GM20431 (cell line): ENCODE data around the gene ZNG1A.
"Not testable (repeated sequence)": the region's sequence is repeated elsewhere in the genome, so short reads cannot be mapped to it uniquely, and the experiment has no call there.

Experiments
- in situ Hi-C: fragments of 300-500 bp; cut with MseI, MboI; formaldehyde crosslinking; loops from one replicate; pipeline ENCODE4 v1.15.0; 2020; ENCODE audit warnings: low sequenced_read_pairs; ENCODE audit not compliant: unreplicated experiment

The ZNG1A gene

GRCh38 chr9:178970-179383, at the start of gene ZNG1A:
Gene ZNG1A (minus strand): TSS chr9:179056. CDS start chr9:178969, 87 bp downstream.
- in situ Hi-C loops, result not testable (repeated sequence)

GRCh38 chr9:227860-228259, 49.0 kb upstream of the ZNG1A start:
- in situ Hi-C loops, result no loop called here

- in situ Hi-C loops, result no loop called here
These were observed 46.0 kb upstream of the ZNG1A start for GRCh38 chr9:224582-225520.

- in situ Hi-C loops, result no loop called here
These were observed 45.2 kb upstream of the ZNG1A start for GRCh38 chr9:224026-224425.

DNA sequence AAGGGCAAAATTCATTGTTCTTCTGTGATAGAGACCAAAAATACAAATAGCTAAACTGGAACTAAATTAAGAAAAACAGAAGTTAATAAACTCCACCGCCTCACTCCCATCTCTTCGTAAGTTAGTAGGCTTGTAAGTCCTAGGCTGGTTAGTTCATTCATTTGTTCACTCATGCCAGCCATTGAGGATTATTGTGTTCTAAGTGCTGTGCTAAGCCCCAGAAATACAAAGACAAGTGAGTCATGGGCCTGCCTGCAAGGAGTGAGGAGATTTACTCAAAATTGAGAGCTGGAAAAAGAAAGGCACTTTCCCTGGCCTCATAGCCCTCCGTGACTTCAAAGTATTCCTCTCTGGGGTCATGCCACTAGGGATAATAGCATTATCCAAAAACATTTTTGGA, 44.3 kb upstream of the ZNG1A start:
- in situ Hi-C loops, result no loop called here

DNA sequence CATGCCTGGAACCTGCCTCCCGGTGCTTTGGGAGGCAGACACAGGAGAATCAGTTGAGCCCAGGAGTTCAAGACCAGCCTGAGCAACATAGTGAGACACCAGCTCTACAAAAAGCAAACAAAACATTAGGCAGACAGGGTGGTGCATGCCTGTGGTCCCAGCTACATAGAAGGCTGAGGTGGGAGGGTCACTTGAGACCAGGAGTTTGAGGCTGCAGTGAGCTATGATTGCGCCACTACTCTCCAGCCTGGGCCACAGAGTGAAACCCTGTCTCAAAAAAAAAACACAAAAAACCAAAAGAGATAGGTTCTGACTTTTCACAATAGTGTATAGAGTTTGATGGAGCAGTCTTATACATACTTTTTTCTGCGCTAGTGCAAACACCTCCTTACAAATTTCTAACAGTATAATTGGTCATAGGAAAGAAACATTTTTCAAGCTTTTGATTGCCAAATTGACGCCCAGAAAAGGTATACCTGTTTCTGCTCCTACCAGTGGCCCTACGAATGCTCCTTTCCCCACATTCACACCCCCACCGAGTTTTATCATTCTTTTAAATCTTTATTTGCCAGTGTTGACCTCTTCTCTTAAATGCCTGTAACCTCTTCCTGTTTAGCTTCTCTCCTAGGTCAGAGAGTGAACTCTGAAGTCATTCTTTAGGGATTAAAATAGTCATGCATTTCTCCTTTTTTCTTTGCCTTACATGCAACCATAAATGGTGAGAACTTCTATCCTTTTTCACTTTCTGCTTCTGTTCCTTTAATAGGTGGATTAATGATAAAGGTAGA, 43.3 kb upstream of the ZNG1A start:
- in situ Hi-C loops, result no loop called here

GRCh38 chr9:219670-220365, 41.0 kb upstream of the ZNG1A start:
- in situ Hi-C loops, result no loop called here

- in situ Hi-C loops, result not testable (repeated sequence)
These were observed 40.2 kb upstream of the ZNG1A start for GRCh38 chr9:219036-219435.

DNA sequence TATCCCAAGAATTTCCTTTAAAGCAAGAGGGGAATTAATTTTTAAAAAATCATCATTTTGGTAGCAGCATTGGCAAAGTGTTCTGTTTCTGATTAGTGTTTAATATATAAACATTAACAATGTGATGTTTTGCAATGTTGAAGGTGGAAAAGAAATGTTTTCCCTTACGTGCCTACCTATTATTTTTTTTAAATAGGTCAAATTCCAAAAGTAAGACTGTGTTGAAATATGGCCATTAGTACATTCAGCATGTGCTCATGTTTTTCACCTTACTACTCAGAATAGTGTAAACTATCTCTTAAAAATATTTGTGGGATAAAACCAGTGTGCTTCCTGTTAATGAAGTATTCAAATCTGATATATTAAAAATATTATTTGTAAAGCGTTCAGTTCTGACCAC, 39.1 kb upstream of the ZNG1A start:
- in situ Hi-C loops, result no loop called here

- in situ Hi-C loops, result no loop called here
These were observed 38.0 kb upstream of the ZNG1A start for GRCh38 chr9:216866-217265.

DNA sequence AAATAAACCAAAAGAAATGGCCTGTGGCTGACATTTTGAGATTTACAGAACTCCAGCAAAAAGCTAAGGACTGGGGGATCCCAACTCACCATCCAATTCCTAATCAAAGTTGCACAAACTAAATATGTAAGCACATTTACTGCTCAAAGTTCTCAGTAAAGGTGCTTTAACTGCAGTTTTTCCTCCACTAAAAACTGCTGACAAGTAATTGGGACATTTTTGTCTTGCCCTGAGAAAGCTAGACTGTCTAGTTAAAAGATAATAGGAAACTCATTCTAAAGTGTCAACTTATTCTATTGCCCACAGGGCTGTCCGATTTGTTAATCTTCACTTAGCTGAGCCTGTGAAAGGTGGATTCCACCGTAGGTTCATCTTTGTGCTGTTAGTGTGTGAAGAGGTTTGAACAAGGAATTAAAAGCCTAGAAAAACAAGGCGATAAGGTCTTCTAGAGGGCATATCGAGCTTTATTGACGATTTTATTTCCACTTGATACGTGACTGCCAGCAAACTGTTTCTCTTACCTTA, 36.8 kb upstream of the ZNG1A start:
- in situ Hi-C loops, result no loop called here

DNA sequence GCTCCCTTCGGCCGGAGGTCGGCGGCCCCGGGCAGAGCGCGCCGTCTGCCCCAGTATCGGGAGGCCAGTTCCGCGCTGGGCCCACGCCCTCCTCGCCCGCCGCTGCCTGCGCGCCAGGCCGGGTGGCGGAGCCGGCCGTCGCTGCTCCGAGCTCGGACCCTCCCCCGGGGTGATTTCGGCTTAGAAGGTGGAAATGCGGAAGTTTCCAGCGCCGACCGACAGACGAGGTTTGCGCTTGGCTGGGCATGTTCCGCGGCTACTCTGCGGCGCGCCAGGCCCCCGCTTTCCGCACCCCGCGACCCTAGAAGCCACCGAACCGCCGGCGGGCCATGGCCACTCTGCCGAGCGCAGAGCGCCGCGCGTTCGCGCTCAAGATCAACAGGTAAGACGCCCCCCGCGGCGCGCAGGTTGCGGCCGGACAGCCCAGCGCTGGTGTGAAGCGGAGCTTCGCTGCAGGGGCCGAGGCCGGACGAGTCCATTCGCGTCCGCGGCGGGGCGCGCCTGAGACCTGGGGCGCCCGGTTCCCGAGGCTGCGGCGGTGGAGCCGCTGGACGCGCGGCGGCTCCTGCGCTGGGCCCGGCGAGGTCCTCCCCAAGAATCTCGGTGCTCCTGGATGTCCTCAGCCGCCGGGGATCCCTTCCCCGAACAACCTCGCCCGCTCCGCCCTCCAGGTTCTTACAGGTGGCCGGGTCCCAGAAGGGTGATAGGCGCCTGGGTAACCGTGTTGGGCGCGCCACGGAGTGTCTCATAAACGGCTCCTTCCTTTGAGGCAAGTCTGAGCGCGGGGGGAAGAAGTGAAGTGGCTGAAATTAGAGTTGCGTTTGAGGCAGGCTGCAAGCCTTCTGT, 36.0 kb upstream of the ZNG1A start, which contains the start of gene DOCK8:
TSS of gene DOCK8 (plus strand) at position 218 of the 846 bp plus-strand sequence. CDS start at position 330, 112 bp downstream.
- in situ Hi-C loops, result no loop called here

GRCh38 chr9:214351-214647, 35.4 kb upstream of the ZNG1A start:
- in situ Hi-C loops, result no loop called here

- in situ Hi-C loops, result not testable (repeated sequence)
These were observed 35.0 kb upstream of the ZNG1A start for GRCh38 chr9:213901-214300.

GRCh38 chr9:212297-212696, 33.4 kb upstream of the ZNG1A start:
- in situ Hi-C loops, result no loop called here

DNA sequence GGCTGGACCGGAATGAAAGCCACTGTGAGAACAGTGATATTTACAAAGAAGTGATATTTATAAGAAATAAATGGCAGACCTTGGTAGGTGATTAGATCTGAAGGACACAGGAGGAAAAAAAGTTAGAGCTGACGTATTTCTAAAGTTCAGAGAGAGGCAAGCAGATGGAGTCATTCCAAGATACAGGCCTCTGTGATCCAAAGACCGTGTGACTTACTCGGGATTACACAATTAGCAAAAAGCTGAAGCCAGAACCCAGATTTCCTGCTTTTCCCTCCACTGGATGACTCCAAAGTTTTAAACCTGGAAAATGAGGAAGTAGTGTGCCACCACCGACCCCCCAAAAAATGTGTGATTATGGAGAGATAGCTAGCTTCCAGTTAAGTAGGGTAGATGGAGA, 32.7 kb upstream of the ZNG1A start:
- in situ Hi-C loops, result no loop called here

GRCh38 chr9:211036-211435, 32.2 kb upstream of the ZNG1A start:
- in situ Hi-C loops, result no loop called here

DNA sequence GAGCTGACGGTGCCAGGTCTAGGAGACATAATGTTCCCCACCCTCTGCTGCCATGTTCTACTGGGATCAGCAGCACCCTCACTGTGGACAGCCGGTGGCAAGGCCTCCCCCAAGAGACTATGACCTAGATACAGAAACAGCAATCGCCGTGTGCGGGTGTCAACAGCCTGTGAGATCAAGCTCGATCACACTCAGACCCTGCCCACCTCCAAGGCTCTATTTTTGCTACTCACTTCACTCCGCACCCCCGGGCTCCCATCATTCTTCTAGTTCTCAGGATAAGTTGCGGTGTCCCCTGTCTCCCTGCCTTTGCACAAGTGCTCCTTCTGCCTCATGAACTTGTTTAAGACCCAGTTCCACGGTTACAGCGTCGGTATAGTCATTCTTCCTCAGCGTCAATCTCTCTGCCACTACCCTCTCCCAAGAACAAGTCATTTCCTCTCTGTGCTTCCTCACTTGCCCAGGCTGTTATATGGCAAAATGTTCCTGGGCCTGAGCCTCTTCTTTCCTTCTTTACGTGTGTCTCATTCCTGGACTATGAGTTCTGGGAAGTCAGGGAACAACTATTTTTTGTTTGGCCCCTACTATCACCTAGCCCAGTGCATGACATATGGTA, 30.4 kb upstream of the ZNG1A start:
- in situ Hi-C loops, result no loop called here

GRCh38 chr9:206481-206880, 27.6 kb upstream of the ZNG1A start:
- in situ Hi-C loops, result no loop called here
